ENCODE results near the gene SF3A1.

Gene SF3A1

DNA sequence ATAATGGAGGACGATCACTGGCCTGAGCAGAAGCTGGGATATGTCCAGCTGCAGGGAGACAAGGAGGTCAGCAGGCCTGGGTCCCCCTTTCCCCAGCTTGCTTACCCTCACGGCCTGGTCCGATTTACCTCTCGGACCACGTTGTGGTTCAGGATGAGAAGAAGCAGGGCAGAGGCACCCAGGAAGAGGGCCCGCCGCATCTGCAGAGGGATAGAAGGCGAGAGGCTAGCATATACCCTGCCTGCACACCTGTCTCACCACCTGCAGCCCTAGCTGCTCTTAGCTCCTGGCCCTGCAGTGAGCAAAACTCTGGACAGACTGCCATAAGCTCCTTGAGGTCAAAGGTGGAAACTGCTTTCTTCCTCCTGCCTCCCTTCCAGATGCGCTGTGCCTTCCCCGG, 29.2 kb upstream of the SF3A1 start:
- FAIRE-seq: no peak

DNA sequence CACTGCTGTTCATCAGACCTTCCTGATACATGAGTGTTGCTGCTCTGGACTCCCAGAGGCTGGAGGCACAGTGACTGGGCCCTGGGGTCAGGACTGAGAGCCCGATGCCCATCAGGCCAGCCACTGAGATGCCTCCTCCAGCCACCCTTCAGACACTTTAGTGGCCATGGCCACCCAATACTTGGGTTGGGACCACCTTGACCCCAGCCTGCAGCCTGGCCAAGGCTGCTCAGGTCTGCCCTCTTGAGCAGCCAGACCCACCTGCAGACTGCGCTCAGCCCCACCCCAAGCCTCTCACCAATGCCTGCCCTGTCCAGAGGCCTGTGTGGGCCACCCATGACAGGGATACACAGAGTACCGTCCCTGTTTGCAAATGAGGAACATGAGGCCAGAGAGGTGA, 26.4 kb upstream of the SF3A1 start:
- FAIRE-seq: no peak

DNA sequence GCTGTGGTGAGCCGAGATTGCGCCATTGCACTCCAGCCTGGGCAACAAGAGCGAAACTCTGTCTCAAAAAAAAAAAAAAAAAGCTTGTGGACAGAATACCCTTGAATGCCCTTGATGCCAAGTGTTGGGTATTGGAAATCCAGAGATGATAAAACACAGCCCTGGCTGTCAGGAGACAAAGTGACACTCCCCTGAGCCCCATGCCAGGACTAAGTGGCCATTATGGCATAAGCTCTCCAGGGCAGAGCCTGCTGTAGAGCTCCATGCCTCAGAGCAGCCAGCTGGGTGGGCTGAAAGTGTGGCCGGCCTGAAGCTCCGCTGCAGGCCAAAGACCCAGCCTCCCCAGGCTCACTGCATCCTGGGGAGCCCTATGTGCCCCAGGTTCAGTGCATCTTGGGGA, 25.6 kb upstream of the SF3A1 start:
- no peak for FAIRE-seq

DNA sequence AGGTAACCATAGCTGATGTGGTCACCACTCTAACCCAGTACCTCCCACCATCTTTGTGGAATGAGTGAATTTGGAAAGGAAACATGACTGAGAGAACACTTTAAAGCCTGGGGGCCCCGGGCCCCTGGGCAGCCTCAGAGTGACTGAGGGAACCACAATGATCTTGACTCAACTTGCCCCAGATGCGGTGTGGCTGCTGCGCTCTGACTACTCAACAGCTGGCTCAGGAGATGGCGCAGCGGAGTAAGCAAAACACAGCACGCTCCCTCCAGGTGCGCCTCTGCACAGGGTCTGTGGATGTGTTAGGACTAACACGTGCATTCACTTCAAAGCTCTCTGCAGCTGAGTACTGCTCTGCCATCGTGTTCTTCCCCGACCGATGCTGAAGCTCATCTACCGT, 24.6 kb upstream of the SF3A1 start:
- no peak for FAIRE-seq

DNA sequence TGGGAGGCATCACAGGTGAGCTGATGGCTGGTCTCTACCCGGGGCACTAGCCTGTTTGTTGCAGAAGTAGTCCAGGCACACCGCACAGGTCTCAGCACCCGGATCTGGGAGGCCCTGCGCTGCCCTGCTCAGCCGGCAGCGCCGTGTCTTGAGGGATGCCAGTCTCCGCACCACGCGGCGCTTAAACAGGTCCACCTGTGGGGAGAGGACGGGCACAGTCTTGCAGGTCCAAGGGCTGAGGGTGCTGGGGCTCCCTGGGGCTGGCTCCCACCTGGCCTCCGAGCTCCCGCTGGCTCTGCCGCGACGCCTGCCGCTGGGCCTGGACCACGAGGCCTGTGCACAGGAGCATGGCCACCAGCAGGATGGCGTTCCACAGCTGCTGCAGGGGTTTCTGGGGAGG, 23.3 kb upstream of the SF3A1 start:
- no peak for FAIRE-seq

DNA sequence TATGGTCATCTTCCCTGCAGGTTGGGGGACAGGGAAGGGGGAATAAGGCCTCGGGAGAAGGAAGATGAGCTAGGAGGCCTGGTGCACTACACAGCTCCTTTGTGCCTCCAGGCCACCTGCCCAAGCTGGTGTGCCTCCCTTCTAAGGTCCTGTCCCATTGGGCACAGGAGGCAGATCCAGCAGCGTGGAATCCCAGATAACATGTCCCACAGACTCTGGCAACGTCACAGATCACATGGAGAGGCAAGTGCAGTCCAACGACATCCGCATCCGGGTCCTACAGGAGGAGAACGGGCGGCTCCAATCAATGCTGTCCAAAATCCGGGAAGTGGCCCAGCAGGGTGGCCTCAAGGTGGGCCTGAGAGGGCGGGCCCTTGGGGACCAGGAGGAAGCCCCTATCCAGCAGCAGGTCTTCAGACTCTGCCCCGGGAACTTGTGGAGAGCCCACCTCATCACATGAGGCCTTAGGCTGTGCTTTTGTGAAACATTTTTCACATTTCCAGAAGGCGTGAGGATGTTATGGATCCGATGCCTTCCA, 18.7 kb upstream of the SF3A1 start:
- no peak for FAIRE-seq

DNA sequence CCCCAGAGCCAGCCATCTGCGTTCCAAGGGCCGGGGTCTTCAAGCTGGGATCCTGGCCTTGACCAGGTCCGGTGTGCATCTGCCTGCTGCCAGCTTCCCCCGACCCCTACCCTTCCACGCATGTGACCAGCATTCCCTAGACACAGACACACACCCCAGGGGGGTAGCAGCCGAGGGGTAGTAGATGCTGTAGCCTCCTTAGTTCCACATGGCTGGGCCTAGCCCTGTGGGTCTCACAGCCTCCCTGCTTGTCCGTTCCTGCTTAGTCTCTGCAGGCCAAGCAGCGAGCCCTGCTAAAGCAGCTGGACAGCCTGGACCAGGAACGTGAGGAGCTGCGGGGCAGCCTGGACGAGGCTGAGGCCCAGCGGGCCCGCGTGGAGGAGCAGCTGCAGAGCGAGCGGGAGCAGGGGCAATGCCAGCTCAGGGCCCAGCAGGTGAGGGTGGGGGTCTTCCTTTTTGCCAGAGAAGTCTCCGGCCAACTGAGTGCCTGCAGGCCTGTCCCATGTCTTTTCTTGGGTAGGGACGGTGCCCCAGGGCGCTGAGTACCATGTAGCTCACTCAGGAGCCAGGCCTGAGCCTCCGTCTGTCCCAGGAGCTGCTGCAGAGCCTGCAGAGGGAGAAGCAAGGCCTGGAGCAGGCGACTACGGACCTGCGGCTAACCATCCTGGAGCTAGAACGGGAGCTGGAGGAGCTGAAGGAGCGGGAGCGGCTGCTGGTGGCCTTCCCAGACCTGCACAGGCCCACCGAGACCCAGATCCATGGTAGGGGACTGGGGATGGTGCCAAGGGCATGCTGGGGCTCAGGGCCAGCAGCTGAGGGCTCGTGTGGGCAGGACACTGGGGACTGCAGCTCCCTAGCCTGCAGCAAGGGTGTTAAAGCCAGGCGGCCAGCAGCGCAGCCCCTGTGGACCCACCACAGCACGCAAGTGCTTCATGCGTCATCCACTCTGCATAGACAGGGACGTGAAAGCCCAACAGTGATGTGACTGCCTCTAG, 16.9 kb upstream of the SF3A1 start:
- no peak for FAIRE-seq

DNA sequence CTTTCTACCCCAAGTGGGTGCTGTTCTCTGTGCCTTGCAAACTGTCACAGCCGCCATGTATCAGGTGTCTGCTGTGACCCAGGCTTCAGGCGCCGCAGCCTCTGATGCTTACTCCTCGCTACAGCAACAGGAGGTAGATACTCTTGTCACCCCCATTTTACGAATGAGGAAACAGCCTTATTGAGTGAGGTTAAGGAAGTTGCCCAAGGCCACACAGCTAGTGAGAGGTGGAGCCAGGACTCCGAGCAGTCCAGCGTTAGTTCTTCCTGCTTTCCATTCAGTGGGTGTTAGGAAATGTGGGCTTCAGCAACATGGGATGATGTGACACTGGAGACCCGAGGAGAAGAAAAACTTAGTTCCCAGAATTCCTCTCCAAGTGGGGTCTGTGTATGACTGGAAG, 16.2 kb upstream of the SF3A1 start:
- FAIRE-seq: no peak

DNA sequence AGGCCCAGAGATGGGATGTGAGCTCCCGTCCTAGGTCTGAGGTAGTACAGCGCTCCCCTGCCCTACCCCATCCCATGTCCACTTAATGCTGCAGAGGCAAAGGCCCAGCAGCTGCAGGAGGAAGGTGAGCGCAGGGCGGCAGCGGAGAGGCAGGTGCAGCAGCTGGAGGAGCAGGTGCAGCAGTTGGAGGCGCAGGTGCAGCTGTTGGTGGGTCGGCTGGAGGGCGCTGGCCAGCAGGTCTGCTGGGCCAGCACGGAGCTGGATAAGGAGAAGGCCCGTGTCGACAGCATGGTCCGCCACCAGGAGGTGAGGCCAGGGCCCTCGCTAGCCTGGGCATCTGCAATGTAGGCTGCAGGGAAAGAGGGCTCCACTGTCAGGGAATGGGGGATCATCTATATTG, 15.3 kb upstream of the SF3A1 start:
- FAIRE-seq: no peak

DNA sequence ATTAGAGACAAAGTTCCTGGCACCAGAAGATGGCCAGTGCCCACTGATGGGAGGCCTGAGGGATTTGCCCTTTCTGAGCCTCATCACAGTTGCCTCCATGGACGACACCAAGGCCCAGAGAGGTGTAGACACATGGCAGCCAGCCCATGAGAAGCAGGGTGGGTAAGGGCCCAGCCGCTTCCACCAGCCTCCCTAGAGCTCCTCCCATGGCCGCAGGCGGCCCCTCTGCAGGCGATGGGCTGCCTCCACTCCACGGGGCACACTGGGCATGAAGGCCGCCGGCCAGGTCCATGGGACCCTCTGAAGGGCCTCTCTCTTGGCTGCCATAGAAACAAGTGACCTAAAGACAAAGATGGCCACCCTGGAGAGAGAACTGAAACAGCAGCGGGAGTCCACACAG, 14.6 kb upstream of the SF3A1 start:
- no peak for FAIRE-seq

DNA sequence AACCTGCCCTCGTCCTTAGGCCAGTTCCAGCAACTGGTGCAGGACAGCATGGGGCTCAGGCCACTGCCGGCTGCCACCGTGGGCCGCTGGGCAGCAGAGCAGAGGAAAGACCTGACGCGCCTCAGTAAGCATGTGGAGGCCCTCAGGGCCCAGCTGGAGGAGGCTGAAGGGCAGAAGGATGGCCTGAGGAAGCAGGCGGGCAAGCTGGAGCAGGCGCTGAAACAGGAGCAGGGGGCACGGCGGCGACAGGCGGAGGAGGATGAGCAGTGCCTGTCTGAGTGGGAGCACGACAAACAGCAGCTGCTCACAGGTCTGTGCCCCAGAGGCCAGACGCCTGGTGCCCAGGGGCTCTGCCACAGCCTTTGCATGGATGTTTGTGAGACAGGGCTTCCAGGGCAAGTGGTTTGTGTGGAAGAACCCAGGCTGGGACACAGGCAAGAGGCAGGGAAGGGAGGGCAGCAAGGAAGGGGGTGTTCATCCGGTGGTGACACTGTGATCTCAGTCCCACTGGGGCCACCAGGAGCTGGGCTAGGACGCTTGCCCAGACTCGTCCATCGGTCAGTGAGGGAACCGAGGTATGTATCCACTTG, 14.0 kb upstream of the SF3A1 start:
- FAIRE-seq: no peak

DNA sequence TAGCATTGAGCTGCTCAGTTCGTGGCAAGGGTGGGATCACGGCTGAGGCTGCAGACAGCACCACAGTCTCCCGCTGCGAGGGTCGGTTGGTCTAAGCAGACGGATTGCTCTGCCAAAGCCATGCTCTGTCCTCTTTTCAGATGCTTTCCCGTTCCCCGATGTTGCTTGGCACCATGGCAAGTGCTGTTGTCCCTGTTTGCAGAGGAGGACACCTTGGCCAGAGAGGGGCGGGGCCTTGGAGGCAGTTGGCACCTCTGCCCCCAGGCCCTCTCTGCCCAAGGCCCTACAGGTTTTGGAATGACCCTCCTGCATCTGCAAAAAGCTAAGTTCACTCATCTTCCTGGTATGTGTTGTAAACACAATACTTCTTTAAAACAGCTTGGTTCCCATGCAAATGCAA, 11.7 kb upstream of the SF3A1 start:
- FAIRE-seq: no peak

DNA sequence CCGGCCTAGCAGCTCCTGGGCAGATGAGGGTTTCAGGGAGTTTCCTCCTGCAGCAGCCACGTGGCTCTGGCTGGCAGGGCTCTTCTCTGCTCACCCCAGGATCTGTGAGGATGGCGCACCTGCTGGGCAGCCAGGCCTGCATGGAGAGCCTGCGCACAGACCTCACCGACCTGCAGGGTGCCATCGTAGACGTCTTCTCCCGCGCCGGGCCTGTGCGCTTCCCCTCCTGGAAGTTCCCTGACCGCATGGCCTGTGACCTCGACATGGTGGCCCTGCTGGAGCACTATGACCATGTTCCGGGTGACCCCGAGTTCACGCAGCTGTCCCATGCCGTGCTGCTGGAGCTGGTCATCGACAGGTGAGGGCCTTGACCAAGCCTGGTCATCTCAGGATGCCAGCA, 9.2 kb upstream of the SF3A1 start:
- FAIRE-seq: no peak

DNA sequence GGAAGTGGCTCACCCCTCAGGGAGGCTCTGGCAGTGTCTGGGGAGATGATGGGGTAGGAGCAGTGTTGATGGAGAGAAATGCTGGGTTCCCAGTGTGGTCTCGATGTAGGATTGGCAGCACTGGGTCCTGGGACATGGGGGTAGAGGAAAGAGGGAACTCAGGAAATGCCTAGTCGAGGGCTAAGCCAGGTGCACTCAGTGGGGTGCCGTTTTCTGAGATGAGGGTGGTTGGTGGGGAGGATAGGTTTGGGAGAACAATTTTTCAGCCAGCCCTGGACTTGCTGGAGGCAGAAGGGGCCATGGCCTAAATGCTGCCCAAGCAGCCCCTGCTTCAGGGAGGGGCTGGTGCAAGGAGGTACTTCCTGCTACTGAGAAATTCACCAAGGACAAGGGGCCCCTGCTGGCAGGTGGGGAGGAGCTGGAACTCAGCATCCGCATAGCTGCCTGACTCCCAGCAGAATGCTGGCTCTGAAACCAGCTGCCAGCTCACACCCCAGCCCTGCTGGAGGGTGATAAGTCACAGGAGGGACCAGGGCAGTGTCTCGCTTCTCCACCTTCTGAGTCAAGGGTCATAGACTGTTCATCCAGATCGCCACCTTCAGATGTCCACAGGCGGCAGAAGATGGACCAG, 6.1 kb upstream of the SF3A1 start:
- no peak for FAIRE-seq

DNA sequence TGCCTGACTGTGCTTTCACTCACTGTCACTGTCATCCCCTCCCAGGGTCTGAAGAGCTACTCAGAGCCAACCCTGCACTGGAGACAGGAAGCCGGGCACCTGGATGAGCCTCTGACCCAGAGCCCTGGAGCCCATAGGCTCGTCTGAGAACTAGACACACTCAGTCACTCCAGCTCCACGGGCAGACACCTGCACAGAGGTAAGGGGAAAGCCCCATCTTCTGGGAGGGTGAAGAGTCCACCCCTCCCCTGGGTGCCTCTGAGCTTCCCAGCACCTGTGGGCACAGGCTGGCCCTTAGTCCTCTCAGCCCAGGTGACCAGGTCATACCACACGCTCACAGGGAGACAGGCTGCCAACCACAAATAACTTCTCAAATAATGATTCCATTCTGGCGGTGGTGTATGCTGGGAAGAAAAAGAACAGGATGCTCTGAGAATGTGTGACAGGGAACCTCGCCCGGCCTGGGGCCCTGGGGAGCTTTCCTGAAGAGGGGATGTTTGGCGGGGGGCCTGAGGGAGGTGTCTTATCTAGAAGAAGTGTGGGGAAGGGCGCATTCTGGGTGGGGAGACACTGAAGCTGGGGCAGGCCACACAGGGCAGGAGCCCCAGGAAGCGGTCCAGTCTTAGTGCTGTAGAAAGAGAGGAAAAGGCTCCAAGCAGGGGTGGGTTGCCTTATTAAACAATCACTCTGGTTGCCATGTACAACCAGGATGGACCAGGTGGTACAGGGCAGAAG, 5.4 kb upstream of the SF3A1 start:
- no peak for FAIRE-seq

DNA sequence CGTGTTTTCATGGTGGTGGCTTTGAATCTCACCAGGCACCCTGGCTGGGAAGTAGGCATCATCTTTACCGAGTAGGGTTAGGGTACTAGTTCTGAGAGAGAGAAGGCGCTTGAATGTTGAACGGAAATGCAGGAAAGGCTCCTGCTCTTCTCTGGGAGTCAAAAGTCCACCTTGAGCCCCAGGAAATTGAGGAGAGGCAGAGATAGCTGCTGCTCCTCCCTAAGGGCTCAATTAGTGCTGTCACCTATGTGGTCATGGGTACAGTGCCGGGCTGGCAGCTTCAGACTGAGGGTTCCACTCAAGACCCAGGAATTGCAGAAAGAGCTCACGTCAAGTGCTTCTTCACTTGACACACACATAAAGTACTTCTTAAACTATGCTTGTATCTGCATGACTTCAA, 1.8 kb upstream of the SF3A1 start:
- FAIRE-seq: no peak

DNA sequence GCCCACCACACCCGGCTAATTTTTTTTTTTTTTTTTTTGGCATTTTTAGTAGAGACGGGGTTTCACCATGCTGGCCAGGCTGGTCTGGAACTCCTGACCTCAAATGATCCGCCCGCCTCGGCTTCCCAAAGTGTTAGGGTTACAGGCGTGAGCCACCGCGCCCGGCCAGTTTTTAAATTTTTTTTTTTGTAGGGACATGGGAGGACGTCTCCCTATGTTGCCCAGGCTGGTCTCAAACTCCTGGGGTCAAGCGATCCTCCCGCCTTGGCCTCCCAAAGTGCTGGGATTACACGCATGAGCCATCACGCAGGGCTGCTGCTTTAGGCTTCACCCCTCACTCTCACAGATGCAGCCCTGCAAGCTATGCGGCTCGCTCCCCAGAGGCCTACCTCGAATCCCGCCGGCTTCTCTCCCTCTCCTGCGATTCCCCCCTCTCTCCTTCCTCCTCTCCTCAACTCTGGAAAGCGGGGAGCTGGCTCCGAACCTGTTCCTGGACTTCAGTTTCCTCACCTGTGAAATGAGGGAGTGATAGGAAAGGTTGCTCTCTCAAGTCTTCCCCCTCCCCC, 1.0 kb upstream of the SF3A1 start:
- no peak for FAIRE-seq

DNA sequence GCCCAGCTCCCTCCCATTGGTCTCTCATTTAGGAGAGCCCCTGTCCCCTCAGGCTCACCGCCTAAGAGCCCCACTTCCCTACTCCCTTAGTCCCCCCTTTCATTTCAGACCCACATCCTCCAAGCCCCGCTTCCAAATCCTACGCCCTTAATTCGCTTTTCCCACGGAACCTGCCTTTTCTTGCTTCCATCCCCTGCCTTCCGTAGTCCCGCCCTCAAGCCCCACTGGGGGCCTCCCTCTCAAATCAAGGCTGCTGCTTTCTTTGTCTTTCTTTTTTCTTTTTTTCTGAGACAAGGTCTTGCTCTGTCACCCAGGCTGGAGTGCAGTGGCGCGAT, 509 bp upstream of the SF3A1 start:
- no peak for FAIRE-seq

DNA sequence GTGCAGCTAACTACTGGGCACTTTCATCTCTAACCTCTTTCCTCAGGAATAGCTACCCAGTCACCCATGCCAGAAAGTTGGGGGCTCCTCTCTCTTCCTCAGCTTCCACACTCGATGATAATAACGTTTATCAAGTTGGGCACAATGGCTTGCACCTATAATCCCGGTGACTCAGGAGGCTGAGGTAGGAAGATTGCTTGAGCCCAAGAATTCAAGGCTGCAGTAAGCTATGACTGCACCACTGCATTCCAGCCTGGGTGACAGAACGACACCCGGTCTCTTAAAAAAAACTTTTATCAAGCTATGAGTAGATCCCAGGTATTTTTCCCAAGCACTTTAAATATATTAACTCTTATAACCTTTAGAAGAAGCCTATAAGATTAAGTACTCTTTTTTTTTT, 2.0 kb downstream of the SF3A1 start:
- no peak for FAIRE-seq

DNA sequence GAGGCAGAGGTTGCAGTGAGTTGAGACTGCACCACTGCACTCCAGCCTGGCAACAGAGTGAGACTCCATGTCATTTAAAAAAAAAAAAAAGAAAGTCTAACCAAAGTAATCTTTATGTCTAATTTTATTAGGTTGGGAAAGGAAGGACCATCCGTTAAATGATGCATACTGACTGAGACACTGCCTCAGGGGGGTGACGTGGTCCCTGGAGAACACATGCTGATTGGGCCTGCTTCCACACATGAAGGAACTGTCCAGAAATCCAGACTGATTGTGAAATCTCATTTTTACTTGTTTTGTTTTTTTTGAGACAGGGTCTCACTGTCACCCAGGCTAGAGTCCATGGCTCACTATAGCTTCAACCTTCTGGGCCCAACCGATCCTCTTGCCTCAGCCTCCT, 5.5 kb downstream of the SF3A1 start:
- FAIRE-seq: no peak

DNA sequence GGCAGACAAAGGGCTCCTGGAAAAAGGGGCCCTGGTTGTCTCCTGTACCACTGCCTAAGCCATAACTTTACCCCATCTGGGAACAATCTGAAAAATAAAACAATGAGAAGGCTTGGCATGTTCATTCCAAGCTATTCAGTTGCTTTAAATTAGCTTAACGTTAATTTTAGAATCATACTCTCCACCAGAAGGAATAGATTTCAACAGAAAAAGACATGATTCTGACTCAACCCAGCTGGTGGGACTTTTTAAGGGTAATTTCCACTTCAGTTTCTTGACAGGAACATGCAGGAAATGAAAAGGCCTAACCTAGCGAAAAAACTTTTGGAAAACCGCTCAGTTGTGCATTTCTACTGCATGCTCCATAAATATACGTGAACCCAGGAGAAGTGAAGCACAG, 7.9 kb downstream of the SF3A1 start:
- FAIRE-seq: no peak

DNA sequence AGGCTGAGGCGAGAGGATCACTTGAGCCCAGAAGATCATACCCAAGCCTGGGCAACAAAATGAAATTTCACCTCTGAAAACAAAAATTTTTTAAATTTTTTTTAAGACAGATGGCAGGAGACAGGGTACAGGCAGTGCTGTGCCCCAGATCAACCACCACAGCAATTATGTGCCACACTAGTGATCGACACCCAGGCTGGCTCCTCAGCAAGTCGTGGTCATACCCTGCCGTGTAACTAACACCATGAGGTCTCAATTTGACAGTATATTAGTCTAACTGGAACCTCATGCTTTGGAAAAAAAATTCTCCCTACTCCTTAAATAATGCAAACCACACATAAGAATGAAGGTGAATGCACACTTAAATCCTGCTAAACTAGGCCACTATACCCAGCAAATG, 8.3 kb downstream of the SF3A1 start:
- FAIRE-seq: no peak
